GM12892 (cell line): ENCODE data around the gene ZNF501.
A peak's percentile ranks its signal among the peaks of the same experiment; 100 is the strongest.

Source experiments
- DNase-seq: peaks from one replicate; pipeline ENCODE4 v3.0.0; 2011; ENCODE audit not compliant: insufficient read length
- FAIRE-seq: peaks from 2 replicates; lab custom pipeline; 2011; peaks lifted over from hg19 to GRCh38; lab: Jason Lieb, UNC
- POLR2A ChIP-seq: IDR thresholded peaks from 2 replicates; pipeline ENCODE4 v1.6.1; 2011; ENCODE audit warnings: low read depth, low read length, control low read depth
- POLR2AphosphoS5 ChIP-seq: IDR thresholded peaks from 2 replicates; pipeline ENCODE4 v1.6.1; 2011; ENCODE audit warnings: low read depth, low read length, control low read depth
- TAF1 ChIP-seq: IDR thresholded peaks from 2 replicates; pipeline ENCODE4 v1.6.1; 2011; ENCODE audit warnings: low read depth, mild to moderate bottlenecking, control low read depth, low read length, borderline replicate concordance

ZNF501 gene

DNA sequence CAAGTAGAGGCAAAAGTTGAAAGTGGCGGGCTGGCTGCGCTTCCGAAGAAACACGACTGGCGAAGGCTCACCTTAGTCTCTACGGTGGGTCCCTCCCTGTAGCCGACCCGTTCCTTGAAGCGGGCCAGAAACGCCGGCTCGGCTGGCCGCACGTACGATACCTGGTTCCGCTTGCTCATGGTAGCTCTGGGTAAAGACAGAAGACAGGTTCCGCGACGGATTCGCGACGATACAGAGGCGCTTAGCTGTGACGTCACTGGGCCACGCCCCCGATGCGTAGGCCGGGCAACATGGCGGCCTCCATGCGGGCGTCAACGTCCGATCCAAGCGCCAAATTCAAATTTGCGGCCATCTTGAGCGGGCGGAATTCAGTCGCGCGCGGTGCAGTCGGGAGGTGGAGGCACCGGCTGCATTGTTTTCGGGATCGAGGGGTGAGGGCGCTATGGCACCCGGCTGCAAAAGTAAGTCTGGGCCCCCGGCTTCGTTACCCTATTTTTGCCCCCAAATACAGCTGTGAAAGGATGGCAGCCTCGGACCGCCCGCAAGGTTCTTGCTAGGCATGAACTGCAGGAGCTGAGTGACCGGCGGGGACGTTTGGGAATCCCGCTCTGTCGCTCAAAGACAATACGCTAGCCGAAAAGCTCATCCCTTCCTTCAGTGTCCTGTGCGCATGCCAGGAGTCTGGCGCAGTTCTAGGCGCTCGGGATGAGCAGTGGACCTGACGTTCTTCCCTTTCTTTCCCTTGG, 32.2 kb downstream of the ZNF501 start, which contains the start of the genes KIAA1143 and KIF15:
Gene KIAA1143 (minus strand): TSS at position 196 of the 746 bp plus-strand sequence. CDS start 17 bp downstream, at position 179.
Gene KIF15 (plus strand): TSS at position 371 of the 746 bp plus-strand sequence. CDS start 72 bp downstream, at position 443.
- FAIRE-seq, result peak; percentile 91
- peak; percentile 40 for TF ChIP-seq TAF1
- peak; percentile 87 for TF ChIP-seq POLR2AphosphoS5
- peak; percentile 80; the same call in 1 of the 2 replicates for TF ChIP-seq POLR2A
- peak; percentile 67 for DNase-seq

- TF ChIP-seq POLR2AphosphoS5, result no peak
- FAIRE-seq (no peak), DNase-seq (no peak)
Measured at GRCh38 chr3:44762170-44762677, 32.8 kb downstream of the ZNF501 start.

GRCh38 chr3:44762690-44763089, 33.3 kb downstream of the ZNF501 start:
- DNase-seq (no peak), FAIRE-seq (no peak)
- no peak for TF ChIP-seq TAF1
- TF ChIP-seq POLR2A, result no peak
- TF ChIP-seq POLR2AphosphoS5, result no peak

DNA sequence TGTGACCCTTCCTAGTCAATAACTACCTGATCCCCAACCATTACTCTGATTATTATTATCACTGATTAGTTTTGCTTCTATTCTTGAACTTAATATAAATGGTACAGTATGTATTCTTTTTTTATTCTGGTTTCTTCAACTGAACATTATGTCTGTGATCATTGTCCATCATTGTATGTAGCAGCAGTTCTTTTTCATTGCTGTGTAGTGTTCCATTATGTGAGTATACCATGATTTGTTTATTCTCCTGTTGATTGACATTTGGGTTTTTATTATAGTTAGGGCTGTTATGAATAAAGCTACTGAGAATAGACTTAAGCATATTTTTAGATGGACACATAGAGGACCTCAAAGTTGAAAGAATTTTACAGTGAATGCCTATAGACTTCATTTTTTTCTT, 34.8 kb downstream of the ZNF501 start:
- DNase-seq (no peak), FAIRE-seq (no peak)
- TF ChIP-seq POLR2A (no peak), POLR2AphosphoS5 (no peak), TAF1 (no peak)

DNA sequence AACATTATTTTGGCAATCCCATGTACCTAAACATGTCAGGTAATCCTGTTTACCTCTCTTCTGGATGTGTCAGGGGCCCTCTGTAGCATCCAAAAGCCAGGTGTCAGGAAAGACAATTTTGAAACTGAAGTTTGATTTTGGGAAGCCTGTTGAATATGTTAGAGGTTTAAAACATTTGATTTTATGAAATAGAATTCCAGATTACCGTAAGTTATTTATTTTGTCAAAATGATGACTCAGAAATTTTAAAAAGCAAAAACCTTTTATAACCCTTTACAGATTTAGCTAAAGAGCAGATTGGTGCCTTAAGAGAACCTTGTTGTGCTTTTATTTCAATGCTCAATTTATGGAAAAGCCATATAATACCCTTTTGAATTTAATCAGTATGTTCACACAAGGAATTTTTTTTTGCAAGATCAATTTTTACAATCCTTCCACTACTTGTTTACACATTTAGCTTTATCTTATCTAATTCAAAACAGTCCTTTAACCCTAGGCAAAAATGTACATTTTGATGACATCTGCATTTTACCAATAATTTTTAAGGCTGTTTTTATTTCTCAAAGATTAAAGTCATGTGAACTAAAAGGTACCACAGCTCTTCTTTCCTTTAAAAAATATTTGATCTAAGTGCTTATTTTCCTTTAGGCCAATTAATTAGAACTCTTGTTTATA, 42.1 kb downstream of the ZNF501 start:
- TF ChIP-seq TAF1 (no peak), POLR2A (no peak), POLR2AphosphoS5 (no peak)
- no peak for FAIRE-seq
- no peak for DNase-seq

DNA sequence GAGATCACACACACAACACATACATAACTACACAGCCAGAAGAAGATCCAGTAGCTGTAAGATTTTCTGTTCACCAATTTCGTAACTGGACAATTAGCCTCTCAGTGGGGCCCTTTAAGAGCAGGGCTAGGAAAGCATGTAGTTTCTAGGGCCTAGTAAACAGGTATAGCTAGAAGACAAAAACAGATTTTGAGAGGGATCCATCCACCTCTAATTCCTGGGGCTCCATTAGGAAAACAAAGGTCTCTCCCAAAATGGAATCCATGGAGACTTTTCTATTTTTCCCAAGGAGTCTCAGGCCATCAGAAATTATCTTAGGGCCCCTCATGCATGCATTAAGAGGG, 42.6 kb downstream of the ZNF501 start:
- no peak for DNase-seq
- no peak for TF ChIP-seq POLR2AphosphoS5
- TF ChIP-seq POLR2A, result no peak
- TF ChIP-seq TAF1, result no peak
- FAIRE-seq, result no peak

DNA sequence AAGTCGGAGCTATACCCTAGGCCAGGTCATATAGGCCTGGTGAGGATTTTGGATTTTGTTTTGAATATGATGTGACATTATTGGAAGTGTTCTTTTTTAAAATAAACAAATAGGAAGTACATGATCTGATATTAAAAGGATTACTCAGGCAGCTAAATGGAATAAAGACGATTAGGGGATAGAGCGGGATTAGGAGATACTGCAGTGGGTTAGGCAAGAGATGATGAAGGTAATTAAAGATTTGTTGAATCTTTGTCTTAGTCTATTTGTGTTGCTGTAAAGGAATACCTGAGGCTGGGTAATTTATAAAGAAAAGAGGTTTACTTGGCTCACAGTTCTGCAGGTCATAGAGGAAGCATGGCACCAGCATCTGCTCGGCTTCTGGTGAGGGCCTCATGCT, 53.5 kb downstream of the ZNF501 start:
- TF ChIP-seq POLR2A, result no peak
- TF ChIP-seq POLR2AphosphoS5, result no peak
- no peak for TF ChIP-seq TAF1
- no peak for DNase-seq
- FAIRE-seq, result no peak
